ENCODE results near the gene ZNF511.

Gene ZNF511

GRCh38 chr10:133283931-133284330, 24.8 kb upstream of the ZNF511 start:
- no peak for DNase-seq
- Mint-ChIP-seq H3K27ac (no peak overlapping the region), H3K36me3 (ENCODE audit: low read depth) (peaks cover 56% of the 10 kb centered on the region), H3K9me3 (no peaks in the 10 kb centered on the region), H3K27me3 (ENCODE audit: low read depth, poor library complexity) (no peaks in the 10 kb centered on the region), H3K4me1 (peaks cover 11% of the 10 kb centered on the region), H3K4me3 (no peak overlapping the region)
- no peak for TF ChIP-seq CTCF (IDR thresholded peaks at IDR 0.05)

DNA sequence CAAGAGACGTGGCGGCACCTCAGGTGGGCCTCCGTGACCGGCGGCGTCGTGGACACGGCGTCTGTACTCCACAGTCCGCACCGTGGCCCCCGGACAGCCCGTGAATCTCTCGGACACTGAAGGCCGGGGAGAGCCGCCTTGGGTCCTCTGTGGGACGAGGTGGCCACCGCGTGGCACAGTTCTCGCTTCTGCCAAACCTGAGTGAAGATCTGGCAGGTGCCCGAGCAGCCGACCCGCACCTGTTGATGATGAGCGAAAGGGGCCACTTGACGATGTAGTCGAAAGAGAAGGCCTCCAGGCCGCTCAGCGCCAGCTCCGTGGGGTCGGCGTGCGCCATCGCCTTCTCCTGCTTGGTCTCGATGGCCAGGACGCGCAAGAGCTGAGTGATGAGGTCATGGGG, 23.5 kb upstream of the ZNF511 start:
- H3K27ac Mint-ChIP-seq: no peak overlapping the region
- H3K4me1 Mint-ChIP-seq: no peaks in the 10 kb centered on the region
- H3K4me3 Mint-ChIP-seq: no peak overlapping the region
- no peaks in the 10 kb centered on the region for H3K9me3 Mint-ChIP-seq
- no peaks in the 10 kb centered on the region for H3K27me3 Mint-ChIP-seq (ENCODE audit: low read depth, poor library complexity)
- H3K36me3 Mint-ChIP-seq (ENCODE audit: low read depth): peaks cover 69% of the 10 kb centered on the region
- TF ChIP-seq CTCF (IDR thresholded peaks at IDR 0.05): no peak
- no peak for DNase-seq

DNA sequence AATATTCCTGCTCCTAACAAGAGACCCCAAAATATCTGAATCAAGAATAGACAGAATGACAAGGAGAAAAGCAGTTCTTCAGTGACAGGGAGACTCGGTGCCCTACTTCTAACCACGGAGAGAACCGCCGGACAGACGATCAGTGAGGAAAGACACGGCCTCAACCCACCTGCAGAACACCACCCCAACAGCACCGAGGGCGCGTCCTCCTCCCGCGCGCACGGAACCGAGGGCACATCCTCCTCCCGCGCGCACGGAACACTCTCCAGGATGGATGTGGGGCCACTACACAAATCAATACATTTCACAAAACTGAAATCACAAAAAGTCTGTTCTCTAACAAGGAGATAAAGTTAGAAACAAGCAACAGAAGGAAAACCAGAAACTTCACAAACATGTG, 22.3 kb upstream of the ZNF511 start:
- no peaks in the 10 kb centered on the region for H3K4me1 Mint-ChIP-seq
- H3K4me3 Mint-ChIP-seq: no peak overlapping the region
- no peaks in the 10 kb centered on the region for H3K9me3 Mint-ChIP-seq
- no peak for TF ChIP-seq CTCF (IDR thresholded peaks at IDR 0.05)
- H3K36me3 Mint-ChIP-seq (ENCODE audit: low read depth): peaks cover 75% of the 10 kb centered on the region
- H3K27ac Mint-ChIP-seq: no peak overlapping the region
- no peaks in the 10 kb centered on the region for H3K27me3 Mint-ChIP-seq (ENCODE audit: low read depth, poor library complexity)
- DNase-seq: no peak

DNA sequence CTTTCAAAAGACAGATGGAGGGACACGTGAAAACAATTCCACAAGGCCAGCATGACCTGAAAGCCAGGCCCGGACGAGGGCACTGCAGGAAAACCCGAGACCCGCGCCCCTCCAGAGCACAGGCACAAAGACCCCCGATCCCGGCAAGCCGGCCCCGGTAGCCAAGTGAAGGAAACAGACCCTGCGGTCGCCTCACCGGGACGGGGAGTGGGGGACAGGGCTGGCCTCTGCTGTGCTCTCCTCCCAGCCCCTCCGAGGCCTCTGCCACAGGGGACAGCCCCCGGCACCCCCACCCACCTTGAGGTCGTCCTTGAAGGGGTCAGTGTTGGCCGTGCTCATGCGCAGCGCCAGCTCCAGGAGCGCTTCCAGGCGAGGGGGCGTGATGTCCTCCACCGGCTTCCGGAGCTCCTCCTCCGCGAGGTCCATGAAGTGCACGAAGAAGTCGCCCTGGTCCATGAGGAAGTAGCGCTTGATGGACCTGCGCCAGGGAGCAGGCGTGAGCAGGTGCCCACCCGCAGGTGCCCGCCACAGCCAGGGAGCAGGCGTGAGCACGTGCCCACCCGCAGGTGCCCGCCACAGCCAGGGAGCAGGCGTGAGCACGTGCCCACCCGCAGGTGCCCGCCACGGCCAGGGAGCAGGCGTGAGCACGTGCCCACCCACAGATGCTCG, 20.7 kb upstream of the ZNF511 start:
- Mint-ChIP-seq H3K27ac (no peak overlapping the region), H3K4me3 (no peak overlapping the region), H3K36me3 (ENCODE audit: low read depth) (peaks cover 64% of the 10 kb centered on the region), H3K9me3 (no peaks in the 10 kb centered on the region), H3K4me1 (no peaks in the 10 kb centered on the region), H3K27me3 (ENCODE audit: low read depth, poor library complexity) (no peaks in the 10 kb centered on the region)
- no peak for TF ChIP-seq CTCF (IDR thresholded peaks at IDR 0.05)
- DNase-seq: no peak

GRCh38 chr10:133289761-133290160, 19.0 kb upstream of the ZNF511 start:
- Mint-ChIP-seq H3K4me3 (no peak overlapping the region), H3K4me1 (no peaks in the 10 kb centered on the region), H3K27me3 (ENCODE audit: low read depth, poor library complexity) (no peaks in the 10 kb centered on the region), H3K27ac (peak overlapping the region; percentile 25), H3K36me3 (ENCODE audit: low read depth) (peaks cover 58% of the 10 kb centered on the region), H3K9me3 (no peaks in the 10 kb centered on the region)
- no peak for TF ChIP-seq CTCF (IDR thresholded peaks at IDR 0.05)
- DNase-seq: no peak

Data from nephron progenitor cell (in vitro differentiated cells).